ENCODE data around the gene KDM4C. TPM values are rescaled to one million over a fixed set of nuclear protein-coding genes. Genes with fewer than 3 reads are reported as not detected.
A peak's percentile ranks its signal among the peaks of the same experiment; 100 is the strongest.

Gene KDM4C
- total and polyA plus RNA-seq, 12 donors = 6.1 to 18.2 (median 14.6) TPM

DNA sequence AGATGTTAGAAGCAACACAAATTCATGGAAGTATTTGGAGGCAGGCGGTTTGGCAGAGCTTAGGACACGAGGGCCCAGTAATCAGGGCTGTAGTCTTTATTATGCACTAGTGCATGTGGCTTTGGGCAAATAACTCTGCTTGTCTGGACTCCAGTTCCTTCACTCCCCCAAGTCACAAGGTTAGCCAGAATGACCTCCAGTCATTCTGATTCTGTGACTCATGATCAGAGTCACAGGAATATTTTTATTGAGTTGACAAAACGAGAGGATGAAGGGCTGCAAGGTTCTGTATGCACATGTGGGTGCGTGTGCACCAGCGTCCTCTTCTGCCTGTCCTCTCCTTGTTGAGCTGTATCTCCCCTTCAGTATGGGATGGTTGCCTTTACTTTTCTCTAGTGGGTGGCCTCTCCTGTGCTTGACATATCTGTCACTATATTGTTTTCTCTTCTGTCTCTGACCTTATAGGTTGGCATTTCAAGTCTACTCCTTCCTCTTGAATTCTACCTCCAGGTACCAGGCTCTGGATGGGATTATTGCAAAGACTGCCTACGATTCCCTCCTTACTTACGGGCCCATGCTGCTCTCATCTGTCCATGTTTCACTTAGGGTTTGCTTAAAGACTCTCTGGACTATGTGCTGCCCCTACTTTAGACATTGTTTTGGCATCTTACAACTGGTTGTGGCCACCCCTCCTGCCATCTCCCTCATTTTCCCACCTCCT is 94.6 kb downstream of the KDM4C start:
- peak overlapping the region in 1 of 10 donors; percentile 57 for H3K27ac ChIP-seq
- H3K36me3 ChIP-seq = peaks cover 0 to 54% (median 3%) of the 10 kb centered on the region in 9 donors
- intact Hi-C loops (cut with DNase I) = no loop called here
- ATAC-seq (peak in 7 of 8 donors; percentile 33 to 83 (median 64)), DNase-seq (no peak)
- no peak overlapping the region for H3K4me3 ChIP-seq
- WGBS, 2 donors = 77 to 82% methylated on average over 7 of the region's 7 CpGs
- peaks cover 0 to 11% (median 0%) of the 10 kb centered on the region in 9 donors for H3K4me1 ChIP-seq
- no peaks in the 10 kb centered on the region for H3K27me3 ChIP-seq
- no peaks in the 10 kb centered on the region for H3K9me3 ChIP-seq
- TF ChIP-seq, protein P1, sequence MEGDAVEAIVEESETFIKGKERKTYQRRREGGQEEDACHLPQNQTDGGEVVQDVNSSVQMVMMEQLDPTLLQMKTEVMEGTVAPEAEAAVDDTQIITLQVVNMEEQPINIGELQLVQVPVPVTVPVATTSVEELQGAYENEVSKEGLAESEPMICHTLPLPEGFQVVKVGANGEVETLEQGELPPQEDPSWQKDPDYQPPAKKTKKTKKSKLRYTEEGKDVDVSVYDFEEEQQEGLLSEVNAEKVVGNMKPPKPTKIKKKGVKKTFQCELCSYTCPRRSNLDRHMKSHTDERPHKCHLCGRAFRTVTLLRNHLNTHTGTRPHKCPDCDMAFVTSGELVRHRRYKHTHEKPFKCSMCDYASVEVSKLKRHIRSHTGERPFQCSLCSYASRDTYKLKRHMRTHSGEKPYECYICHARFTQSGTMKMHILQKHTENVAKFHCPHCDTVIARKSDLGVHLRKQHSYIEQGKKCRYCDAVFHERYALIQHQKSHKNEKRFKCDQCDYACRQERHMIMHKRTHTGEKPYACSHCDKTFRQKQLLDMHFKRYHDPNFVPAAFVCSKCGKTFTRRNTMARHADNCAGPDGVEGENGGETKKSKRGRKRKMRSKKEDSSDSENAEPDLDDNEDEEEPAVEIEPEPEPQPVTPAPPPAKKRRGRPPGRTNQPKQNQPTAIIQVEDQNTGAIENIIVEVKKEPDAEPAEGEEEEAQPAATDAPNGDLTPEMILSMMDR (IDR thresholded peaks at IDR 0.05) = no peak

DNA sequence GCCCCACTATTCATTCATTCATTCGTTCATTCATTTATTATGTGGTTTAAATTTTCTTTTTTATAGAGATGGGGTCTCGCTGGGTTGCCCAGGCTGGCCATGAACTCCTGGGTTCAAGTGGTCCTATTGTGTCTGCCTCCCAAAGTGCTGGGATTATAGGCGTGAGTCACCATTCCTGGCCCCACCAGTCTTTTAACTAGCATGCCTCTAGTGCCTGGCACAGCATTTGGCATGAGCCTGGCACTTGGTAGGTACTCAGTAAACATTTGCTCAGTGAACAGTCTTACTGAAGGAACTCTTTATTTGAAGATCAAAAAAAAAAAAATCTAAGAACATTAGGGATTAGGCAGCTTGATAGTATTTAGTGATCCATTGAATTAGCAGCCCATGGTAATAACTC is 98.1 kb downstream of the KDM4C start:
- DNase-seq (no peak), ATAC-seq (no peak)
- intact Hi-C loops (cut with DNase I) = no loop called here
- Histone ChIP-seq H3K27ac (no peak overlapping the region), H3K4me1 (peaks cover 0 to 11% (median 0%) of the 10 kb centered on the region in 9 donors), H3K27me3 (no peaks in the 10 kb centered on the region), H3K9me3 (no peaks in the 10 kb centered on the region), H3K36me3 (peaks cover 0 to 36% (median 3%) of the 10 kb centered on the region in 9 donors), H3K4me3 (no peak overlapping the region)
- 95 to 96% methylated on average over 3 of the region's 3 CpGs for WGBS, 2 donors
- TF ChIP-seq, protein P1 (IDR thresholded peaks at IDR 0.05) = no peak

DNA sequence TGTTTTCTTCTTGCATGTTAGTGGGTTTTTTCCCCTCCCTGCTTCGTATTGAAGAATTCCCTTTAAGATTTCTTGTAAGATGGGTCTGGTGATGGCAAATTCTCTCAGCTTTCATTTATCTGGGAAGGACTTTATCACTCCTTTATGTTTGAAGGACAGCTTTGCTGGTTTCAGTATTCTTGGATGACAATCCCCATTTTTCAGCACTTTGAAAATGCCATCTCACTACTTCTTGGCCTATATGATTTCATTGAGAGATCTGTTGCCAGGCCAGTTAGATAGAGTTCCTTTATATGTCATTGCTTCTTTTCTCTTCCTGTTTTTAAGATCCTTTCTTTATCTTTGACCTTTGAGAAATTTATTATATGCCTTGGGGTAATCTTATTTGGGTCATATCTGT is 106.3 kb downstream of the KDM4C start:
- WGBS, 2 donors = 96 to 100% methylated on average over 1 of the region's 1 CpG
- peaks cover 0 to 30% (median 19%) of the 10 kb centered on the region in 11 donors for H3K9me3 ChIP-seq
- H3K27me3 ChIP-seq = no peaks in the 10 kb centered on the region
- peaks cover 0 to 3% (median 0%) of the 10 kb centered on the region in 9 donors for H3K4me1 ChIP-seq
- H3K27ac ChIP-seq = no peak overlapping the region
- DNase-seq (no peak), ATAC-seq (no peak)
- TF ChIP-seq, protein P1 (IDR thresholded peaks at IDR 0.05) = no peak
- H3K36me3 ChIP-seq = peaks cover 0 to 16% (median 0%) of the 10 kb centered on the region in 9 donors
- intact Hi-C loops (cut with DNase I) = no loop called here
- no peak overlapping the region for H3K4me3 ChIP-seq

DNA sequence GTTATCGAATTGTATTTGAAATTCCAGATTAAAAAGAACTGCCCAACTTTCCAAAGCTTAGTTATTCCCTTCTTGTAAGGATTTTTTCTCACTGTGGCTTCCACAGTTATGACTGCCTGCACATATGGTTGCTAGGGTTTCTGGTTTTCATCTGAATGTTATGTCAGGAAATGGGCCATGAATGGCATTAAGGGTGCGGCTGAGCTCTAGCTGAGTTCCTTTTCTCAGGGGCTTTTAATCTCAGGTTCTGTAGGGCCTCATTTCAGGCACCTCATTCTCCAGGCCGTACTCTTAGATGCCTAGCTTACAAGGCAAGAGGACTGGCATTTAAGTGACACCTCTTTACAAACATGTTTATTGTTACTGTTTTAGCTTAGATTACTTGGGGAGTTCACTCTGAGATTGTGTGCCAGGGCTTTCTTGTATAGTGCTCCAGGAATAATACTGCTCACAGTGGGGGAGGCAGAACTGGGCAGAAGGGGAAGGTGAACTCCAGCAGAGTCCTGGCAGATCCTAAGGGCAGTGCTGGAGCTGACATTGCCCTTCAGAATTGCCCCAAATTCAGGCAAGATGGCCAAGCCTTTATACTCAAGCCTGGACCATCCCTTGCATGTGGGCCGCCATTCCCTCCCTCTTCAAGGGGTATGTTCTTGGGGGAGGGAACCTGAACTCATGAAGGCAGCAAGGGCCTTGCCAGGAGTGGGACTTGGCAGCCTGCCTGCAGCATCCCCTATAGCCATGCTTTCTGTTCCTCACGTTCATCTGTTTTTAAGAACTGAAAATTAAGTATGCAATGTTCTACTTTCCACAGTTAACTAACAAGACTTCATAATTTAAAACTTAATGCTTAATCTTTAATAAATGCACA is 111.5 kb downstream of the KDM4C start:
- no peak overlapping the region for H3K4me3 ChIP-seq
- no peak for DNase-seq
- H3K36me3 ChIP-seq = peaks cover 0 to 3% (median 0%) of the 10 kb centered on the region in 9 donors
- H3K27ac ChIP-seq = no peak overlapping the region
- TF ChIP-seq, protein P1 (IDR thresholded peaks at IDR 0.05) = no peak
- intact Hi-C loops (cut with DNase I) = no loop called here
- no peaks in the 10 kb centered on the region for H3K27me3 ChIP-seq
- H3K4me1 ChIP-seq = peaks cover 0 to 17% (median 8%) of the 10 kb centered on the region in 9 donors
- peaks cover 0 to 14% (median 10%) of the 10 kb centered on the region in 11 donors for H3K9me3 ChIP-seq
- peak in 5 of 8 donors; percentile 66 to 77 (median 73) for ATAC-seq
- WGBS, 2 donors = 68 to 73% methylated on average over 5 of the region's 5 CpGs
